ENCODE results near the gene CGB2. TPM values are rescaled to one million over a fixed set of nuclear protein-coding genes. Genes with fewer than 3 reads are reported as not detected.

Gene CGB2
- total and polyA plus RNA-seq, 9 of the 15 experiments (the other 6 are each of a cell fraction or from before 2014, with no cell fraction given), result 0.22 TPM; not detected in 8

DNA sequence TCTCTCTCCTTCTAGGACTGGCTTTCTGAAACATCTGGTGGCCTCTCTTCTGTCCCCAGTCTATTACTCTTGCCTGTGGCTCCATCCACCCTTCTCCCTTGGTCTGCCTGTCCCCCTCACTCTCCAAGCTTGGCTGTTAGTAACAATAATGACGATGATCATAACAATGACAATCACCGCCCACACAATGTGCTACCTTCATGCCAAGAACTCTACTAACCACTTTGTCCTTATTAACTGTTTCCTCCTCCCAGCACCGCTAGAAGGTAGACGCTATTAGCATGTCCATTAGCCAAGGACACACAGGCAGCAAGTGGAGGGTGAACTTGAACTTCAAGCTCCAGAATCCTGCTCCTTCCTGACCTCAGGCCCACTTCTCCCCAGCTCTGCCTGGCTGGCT lies 41.3 kb upstream of the CGB2 start:
- intact Hi-C loops (cut with micrococcal nuclease), result loop anchor here (10.0 kb wide), 2 partner anchors 164 to 234 kb away; partner anchors contain the start of genes HRC and TRPM4

More for the DNA sequence above, 41.3 kb upstream of the CGB2 start:
- H3K9me1 ChIP-seq (ENCODE audit: control insufficient read depth, insufficient read depth, low read length), result no peaks in the 10 kb centered on the region
- H3K27ac ChIP-seq (ENCODE audit: extremely low read depth, low read depth, low read length), result no peak overlapping the region
- ChIA-PET CTCF (ENCODE audit: low intra/inter-chr PET ratio) (no interaction called here), POLR2A (no interaction called here)
- in situ Hi-C loops (cut with MboI), result no loop called here
- H3K4me3 ChIP-seq, result no peak overlapping the region
- H3K9ac ChIP-seq (ENCODE audit: insufficient read depth in 1 of 2, low read depth in 2 of 2, low read length in 2 of 2), result peak overlapping the region in 1 of 2 experiments; percentile 53; a peak in 1 of 4 replicates
- BruUV-seq (replicated peaks), result no TSS peak
- DNase-seq (ENCODE audit: extremely low read depth in 1 of 4, low spot score in 3 of 4), result no peak
- 82% methylated on average over 4 of the region's 4 CpGs for WGBS (ENCODE audit: insufficient coverage, low coverage, missing lambda C conversion rate)
- H3K36me3 ChIP-seq (ENCODE audit: control insufficient read depth, insufficient read depth, low read length), result peaks cover 50% of the 10 kb centered on the region
- no peak overlapping the region for H3K4me2 ChIP-seq (ENCODE audit: insufficient read depth, low read length)
- no peak overlapping the region for H2AFZ ChIP-seq (ENCODE audit: low read depth, low read length)
- no peaks in the 10 kb centered on the region for H3K9me3 ChIP-seq (replicated peaks; ENCODE audit: control insufficient read depth, insufficient read depth, low read depth, low read length)
- peaks cover 47% of the 10 kb centered on the region for H3K79me2 ChIP-seq (ENCODE audit: control insufficient read depth, insufficient read depth, low read length)
- no peaks in the 10 kb centered on the region for H3K27me3 ChIP-seq (ENCODE audit: control insufficient read depth in 2 of 2, insufficient read depth in 2 of 2, low read length in 2 of 2)
- no peak for ATAC-seq
- TF ChIP-seq SIN3A (IDR thresholded peaks at IDR 0.05; ENCODE audit: borderline replicate concordance in 2 of 2, control insufficient read depth in 1 of 2, low read depth in 2 of 2, low read length in 2 of 2), result no peak
- TF ChIP-seq NCOA1 (IDR thresholded peaks at IDR 0.05; ENCODE audit: low read depth), result no peak
- TF ChIP-seq FIP1L1 (IDR thresholded peaks at IDR 0.05; ENCODE audit: low read depth, low read length, poor library complexity, severe bottlenecking), result no peak
- TF ChIP-seq FOXA3 (CRISPR knock-in tag; conservative IDR thresholded peaks at IDR 0.05 in 1 of 2, IDR thresholded peaks at IDR 0.05 in 1 of 2), result no peak
- TF ChIP-seq ZNF57 (CRISPR knock-in tag; IDR thresholded peaks at IDR 0.05), result no peak
- no peak for TF ChIP-seq NFRKB (IDR thresholded peaks at IDR 0.05; ENCODE audit: low read depth)
- TF ChIP-seq, protein P1, sequence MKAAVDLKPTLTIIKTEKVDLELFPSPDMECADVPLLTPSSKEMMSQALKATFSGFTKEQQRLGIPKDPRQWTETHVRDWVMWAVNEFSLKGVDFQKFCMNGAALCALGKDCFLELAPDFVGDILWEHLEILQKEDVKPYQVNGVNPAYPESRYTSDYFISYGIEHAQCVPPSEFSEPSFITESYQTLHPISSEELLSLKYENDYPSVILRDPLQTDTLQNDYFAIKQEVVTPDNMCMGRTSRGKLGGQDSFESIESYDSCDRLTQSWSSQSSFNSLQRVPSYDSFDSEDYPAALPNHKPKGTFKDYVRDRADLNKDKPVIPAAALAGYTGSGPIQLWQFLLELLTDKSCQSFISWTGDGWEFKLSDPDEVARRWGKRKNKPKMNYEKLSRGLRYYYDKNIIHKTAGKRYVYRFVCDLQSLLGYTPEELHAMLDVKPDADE (conservative IDR thresholded peaks at IDR 0.05; ENCODE audit: control insufficient read depth, low read depth, low read length), result no peak
- no peak for TF ChIP-seq ZNF507 (tag; conservative IDR thresholded peaks at IDR 0.05)
- TF ChIP-seq, protein P2, sequence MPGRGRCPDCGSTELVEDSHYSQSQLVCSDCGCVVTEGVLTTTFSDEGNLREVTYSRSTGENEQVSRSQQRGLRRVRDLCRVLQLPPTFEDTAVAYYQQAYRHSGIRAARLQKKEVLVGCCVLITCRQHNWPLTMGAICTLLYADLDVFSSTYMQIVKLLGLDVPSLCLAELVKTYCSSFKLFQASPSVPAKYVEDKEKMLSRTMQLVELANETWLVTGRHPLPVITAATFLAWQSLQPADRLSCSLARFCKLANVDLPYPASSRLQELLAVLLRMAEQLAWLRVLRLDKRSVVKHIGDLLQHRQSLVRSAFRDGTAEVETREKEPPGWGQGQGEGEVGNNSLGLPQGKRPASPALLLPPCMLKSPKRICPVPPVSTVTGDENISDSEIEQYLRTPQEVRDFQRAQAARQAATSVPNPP (IDR thresholded peaks at IDR 0.05; ENCODE audit: borderline replicate concordance, insufficient read depth, insufficient read length), result no peak
- TF ChIP-seq KAT7 (CRISPR knock-in tag; IDR thresholded peaks at IDR 0.05; ENCODE audit: borderline replicate concordance), result no peak
- no peak for FAIRE-seq
- no peaks in the 10 kb centered on the region for H4K20me1 ChIP-seq (replicated peaks; ENCODE audit: control insufficient read depth, insufficient read depth, low read length)
- H3K4me1 ChIP-seq (replicated peaks in 1 of 2; ENCODE audit: control insufficient read depth in 2 of 2, insufficient read depth in 2 of 2, low read length in 2 of 2), result peaks cover 5 to 32% of the 10 kb centered on the region in 2 experiments; a peak in 4 of 5 replicates

Measured in K562 (cell line).